GM21576 (cell line): ENCODE data around the gene CGB3.
"Not testable (repeated sequence)": the region's sequence is repeated elsewhere in the genome, so short reads cannot be mapped to it uniquely, and the experiment has no call there.

Experiments used
- ATAC-seq: cut with Tn5 transposase; IDR thresholded peaks from one replicate; pipeline ENCODE4 v1.9.1; 2021; ENCODE audit warnings: mild to moderate bottlenecking, moderate library complexity; ENCODE audit not compliant: unreplicated experiment

The CGB3 gene

GRCh38 chr19:49024233-49024632 lies at the start of gene CGB3:
CGB3 (minus strand) TSS chr19:49024333; CDS start chr19:49023971, 362 bp downstream.
- ATAC-seq = not testable (repeated sequence)

DNA sequence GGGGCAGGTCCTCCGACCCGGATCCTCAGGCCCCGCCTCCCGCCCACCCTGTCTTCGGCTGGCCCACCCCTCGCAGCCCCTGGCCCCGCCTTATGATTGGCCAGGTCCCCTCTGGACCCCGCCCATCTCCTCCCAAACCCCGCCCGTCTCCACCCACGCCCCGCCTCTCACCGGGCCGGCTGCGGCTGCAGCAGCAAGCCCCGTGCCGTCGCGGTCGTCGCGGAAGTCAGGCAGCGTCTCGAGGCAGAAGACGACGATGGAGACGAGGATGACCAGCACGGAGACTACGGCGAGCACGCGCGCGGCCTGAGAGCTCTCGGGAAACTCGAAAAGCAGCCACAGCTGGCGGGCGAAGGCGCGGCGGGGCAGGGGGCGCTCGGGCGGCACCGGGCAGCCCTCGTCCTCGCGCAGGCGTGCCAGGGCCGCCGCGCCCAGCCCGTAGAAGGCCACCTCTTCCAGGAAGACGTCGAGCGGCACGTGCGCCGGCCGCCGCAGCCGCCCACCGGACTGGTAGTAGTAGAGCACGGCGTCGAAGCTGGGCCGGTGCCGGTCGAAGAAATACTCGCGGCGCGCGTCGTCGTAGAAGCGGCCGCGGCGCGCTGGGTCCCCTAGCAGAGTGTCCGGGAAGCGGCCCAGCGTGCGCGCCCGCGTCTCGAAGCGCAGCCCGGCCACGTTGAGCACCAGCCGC lies 47.9 kb upstream of the CGB3 start:
- ATAC-seq = no peak

DNA sequence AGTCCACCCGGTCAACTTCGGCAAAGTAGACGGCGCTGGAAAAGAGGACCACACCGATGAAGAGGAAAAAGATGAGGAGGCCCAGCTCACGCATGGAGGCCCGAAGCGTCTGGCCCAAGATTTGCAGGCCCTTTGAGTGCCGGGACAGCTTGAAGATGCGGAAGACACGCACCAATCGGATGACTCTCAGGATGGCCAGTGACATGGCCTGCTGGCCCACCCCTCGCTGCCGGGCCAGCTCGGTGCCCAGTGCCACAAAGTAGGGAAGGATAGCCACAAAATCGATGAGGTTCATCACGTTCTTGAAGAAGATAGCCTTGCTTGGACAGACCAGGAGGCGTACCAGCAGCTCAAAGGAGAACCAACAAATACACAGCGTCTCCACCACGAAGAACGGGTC lies 46.3 kb upstream of the CGB3 start:
- ATAC-seq = no peak

GRCh38 chr19:49069026-49069425 lies 44.9 kb upstream of the CGB3 start:
- no peak for ATAC-seq

DNA sequence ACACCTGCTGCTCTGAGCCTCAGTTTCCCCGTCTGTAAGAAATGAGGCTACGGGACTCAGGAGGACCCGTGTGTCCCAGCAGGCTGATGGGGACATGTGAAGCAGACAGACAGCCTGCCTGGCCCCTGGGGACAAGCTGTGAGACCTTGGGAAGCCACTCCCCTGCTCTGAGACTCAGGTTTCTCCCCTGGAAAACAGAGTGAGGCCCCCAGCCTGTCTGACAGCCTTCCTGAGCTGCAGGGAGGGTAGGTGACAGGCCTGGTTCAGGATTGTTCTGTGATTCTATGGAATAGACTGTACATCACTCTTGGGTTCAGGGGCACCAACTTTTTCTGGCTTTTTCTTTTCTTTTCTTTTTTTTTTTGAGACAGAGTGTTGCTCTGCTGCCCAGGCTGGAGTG lies 43.4 kb upstream of the CGB3 start:
- no peak for ATAC-seq

GRCh38 chr19:49065905-49066512 lies 41.9 kb upstream of the CGB3 start:
- ATAC-seq = no peak

GRCh38 chr19:49064768-49065611 lies 40.9 kb upstream of the CGB3 start, which contains the start of gene NTF4:
NTF4 (minus strand) TSS chr19:49064818; CDS start chr19:49061997, 2,821 bp downstream.
- ATAC-seq = no peak

DNA sequence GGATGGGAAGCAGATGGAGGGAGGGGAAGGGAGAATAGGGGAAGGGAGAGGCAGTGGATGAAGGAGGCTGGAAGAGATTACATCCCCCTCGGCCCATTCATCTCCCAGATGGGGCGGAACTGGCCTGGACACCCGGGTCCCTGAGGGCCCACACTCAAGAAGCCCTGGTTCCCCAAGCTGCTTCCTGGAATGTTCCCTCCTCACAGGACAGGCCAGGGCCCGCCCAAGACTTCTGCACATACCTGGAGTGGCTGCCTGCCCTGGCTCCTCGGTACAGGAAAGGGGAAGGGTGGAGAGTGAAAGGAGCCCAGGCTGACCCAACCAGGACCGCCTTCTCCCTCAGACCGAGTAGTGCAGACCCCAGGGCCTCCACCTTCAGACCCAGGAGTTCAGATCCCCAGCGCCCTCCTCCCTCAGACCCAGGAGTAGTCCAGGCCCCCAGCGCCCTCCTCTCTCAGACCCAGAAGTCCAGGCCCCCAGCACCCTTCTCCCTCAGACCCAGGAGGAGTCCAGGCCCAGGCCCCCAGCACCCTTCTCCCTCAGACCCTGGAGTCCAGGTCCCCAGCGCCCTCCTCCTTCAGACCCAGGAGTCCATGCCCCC lies 40.0 kb upstream of the CGB3 start:
- ATAC-seq = no peak

DNA sequence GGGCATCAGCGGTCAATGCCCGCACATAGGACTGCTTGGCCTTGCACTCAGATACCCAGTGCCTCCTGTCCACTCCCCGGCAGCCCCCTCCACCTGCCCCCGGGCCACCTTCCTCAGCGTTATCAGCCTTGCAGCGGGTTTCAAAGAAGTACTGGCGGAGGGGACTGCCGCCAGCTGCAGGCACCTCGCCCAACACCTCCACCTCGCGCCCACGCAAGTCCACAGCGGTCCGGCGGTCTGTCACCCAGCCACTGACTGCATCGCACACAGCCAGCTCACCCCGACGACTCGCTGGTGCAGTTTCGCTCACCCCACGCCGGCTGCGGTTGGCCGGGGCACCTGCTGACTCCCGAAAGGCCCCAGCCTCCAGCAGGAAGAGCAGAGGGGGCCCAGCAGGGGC lies 37.3 kb upstream of the CGB3 start:
- ATAC-seq = no peak

- no peak for ATAC-seq
Observed at GRCh38 chr19:49061000-49061399, 36.9 kb upstream of the CGB3 start.

DNA sequence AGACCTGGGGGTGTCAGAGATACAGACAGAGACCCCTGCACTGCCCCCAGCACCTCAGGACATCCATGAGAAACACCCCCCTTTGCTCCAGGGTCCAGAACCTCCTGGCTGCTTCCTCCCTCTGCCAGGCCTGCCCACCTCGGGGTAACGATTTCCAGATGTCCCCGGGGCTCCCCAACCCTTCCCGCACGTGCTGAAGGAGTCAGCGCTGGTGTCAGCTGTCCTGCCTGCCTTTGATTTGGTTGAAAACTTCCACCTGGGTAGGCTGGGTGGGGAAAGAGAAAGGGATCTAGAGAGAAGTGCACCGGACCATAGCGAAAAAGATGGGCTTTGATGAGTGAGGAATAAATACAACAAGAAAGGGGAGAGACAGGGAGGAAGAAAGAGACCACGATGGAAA lies 34.9 kb upstream of the CGB3 start:
- ATAC-seq = no peak

GRCh38 chr19:49058562-49058961 lies 34.4 kb upstream of the CGB3 start:
- ATAC-seq = no peak

DNA sequence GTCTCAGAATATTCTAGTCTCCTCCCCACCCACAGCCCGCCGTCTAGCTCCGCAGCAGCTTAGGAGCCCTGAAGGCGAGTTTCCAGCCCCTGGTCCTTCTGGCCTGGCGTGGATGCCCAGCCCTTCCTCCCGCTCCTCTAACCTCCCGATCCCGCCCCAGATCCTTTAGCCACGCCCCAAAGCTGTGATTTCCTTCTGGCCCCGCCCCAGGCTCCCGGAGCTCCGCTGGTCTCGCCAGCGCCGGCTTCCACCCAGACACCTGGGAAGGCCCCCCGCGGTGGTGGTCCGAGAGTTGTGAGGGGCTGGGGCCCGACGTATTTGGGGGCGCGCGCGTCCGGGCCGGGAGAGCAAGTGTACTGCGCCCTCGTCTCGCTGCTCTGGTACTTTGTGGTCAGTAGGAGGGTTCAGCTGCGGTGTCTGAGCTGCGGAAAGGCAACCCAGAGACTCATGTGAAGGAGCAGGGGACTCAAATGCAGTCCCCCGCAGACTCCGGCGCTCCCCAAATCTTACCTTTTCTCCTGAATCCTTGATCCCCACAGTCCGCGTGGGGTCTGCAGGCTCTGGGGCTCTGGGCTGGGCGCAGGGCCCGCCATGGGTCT lies 33.6 kb upstream of the CGB3 start, which contains the start of gene CGB7:
Gene CGB7 (minus strand): TSS at position 114 of the 599 bp plus-strand sequence. CDS start 2,374 bp downstream, outside the sequence.
- ATAC-seq = no peak

DNA sequence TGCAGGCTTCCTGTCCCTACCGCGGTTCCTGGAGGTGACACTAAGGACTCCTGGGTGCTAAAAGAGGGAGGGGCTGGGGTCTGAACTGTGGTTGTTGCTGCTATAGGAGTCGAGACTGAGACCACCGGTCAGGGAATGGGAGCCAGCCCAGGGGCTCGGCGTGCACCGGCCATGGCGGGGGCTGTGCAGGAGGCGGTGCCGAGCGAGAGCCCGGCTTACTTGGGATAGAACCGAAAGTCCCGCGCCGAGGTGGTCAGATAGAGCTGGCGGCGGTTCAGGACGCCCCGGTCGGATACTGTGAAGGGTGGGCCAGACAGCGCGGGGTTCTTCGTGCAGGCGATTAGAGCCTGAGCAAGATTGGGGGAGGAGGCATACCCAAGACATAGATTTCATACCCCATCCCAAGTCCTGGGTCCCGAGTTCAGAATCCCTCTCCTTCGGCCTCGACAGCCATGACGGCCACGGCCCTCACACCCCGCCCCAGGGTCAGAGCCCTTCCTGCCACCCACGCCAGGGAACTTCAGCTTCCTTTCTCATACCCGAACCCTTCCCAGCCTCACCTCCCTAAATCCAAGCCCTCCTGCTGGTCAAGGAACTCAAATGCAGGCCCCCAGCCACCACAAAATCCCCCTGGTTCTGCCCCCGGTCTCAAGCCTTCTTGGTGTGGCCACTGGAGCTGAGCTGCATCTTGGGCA lies 32.9 kb upstream of the CGB3 start:
- not testable (repeated sequence) for ATAC-seq

GRCh38 chr19:49056101-49056901 lies 32.2 kb upstream of the CGB3 start:
- ATAC-seq = no peak

GRCh38 chr19:49050376-49051033 lies 26.4 kb upstream of the CGB3 start:
- ATAC-seq = not testable (repeated sequence)

GRCh38 chr19:49049834-49050233 lies 25.7 kb upstream of the CGB3 start:
- not testable (repeated sequence) for ATAC-seq

DNA sequence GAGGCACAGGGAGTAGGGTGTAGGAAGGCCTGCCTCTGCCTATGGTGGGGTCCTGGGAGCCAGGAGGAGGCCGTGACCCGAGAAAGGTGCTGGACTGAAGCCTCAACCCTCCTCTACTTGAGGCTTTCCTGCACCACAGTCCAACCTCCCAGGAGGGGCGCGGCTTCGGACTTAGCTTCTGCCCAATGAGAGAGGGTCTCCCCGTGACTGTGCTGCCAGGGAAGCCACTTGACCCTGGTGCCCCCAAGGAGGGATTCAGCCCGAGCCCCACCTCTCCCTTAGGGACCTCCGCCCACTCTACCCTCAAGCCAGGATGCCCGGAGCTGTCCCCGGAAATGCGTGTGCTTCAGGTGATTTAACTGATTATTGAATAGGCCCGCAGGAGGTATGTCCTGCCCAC lies 24.9 kb upstream of the CGB3 start, which contains the start of gene CGB8:
Gene CGB8 (minus strand): TSS at position 101 of the 400 bp plus-strand sequence. CDS start 372 bp downstream, outside the sequence.
- not testable (repeated sequence) for ATAC-seq

GRCh38 chr19:49043548-49043947 lies 19.4 kb upstream of the CGB3 start, which contains the start of gene CGB5:
CGB5 (plus strand) TSS chr19:49043848; CDS start chr19:49044210, 362 bp downstream.
- ATAC-seq = not testable (repeated sequence)
